Activated naive CD4-positive, alpha-beta T cell treated with anti-CD3 and anti-CD28 coated beads for 36 hours (primary cell): ENCODE results near the gene FAM168A. TPM values are rescaled to one million over a fixed set of nuclear protein-coding genes. Genes with fewer than 3 reads are reported as not detected.
"Not testable (repeated sequence)": the region's sequence is repeated elsewhere in the genome, so short reads cannot be mapped to it uniquely, and the experiment has no call there.

Source experiments
- CTCF ChIA-PET: fragments of 350-600 bp; sonication (Branson Sonifier 250); formaldehyde crosslinking; loops from one replicate; lab custom pipeline; 2021; ENCODE audit warnings: antibody characterized with exemption; lab: Charles Lee
- DNase-seq: peaks from one replicate; pipeline ENCODE4 v3.0.0-alpha.2; 2020
- H3K27ac Mint-ChIP-seq: one replicate; pipeline ENCODE4 v1.8.0; 2021; ENCODE audit warnings: mild to moderate bottlenecking, mixed read lengths
- H3K27me3 Mint-ChIP-seq: one replicate; pipeline ENCODE4 v1.8.0; 2021; ENCODE audit warnings: low read depth, mixed read lengths
- H3K36me3 Mint-ChIP-seq: one replicate; pipeline ENCODE4 v1.8.0; 2021; ENCODE audit warnings: low read depth, mixed read lengths
- H3K4me1 Mint-ChIP-seq: one replicate; pipeline ENCODE4 v1.8.0; 2021; ENCODE audit warnings: low read depth, mixed read lengths
- H3K4me3 Mint-ChIP-seq: one replicate; pipeline ENCODE4 v1.8.0; 2021; ENCODE audit warnings: mild to moderate bottlenecking, moderate library complexity, mixed read lengths
- H3K9me3 Mint-ChIP-seq: one replicate; pipeline ENCODE4 v1.8.0; 2021; ENCODE audit warnings: mixed read lengths
- intact Hi-C: fragments of 100-400 bp; cut with micrococcal nuclease; formaldehyde crosslinking; loops from one replicate; pipeline ENCODE4 v1.15.1; 2023
- total RNA-seq, 2 experiments: library from RNA; stranded (reverse); gene quantifications; one replicate each; pipeline ENCODE4 v1.2.3, GENCODE V29; 2021

FAM168A gene
- total RNA-seq, 2 experiments from 2014 or later, result 11.9 to 13.0 TPM

GRCh38 chr11:73461335-73461840 is 136.5 kb downstream of the FAM168A start:
- Mint-ChIP-seq H3K36me3 (no peaks in the 10 kb centered on the region), H3K27ac (no peak overlapping the region), H3K4me1 (no peaks in the 10 kb centered on the region), H3K9me3 (no peaks in the 10 kb centered on the region), H3K4me3 (no peak overlapping the region), H3K27me3 (no peaks in the 10 kb centered on the region)
- intact Hi-C loops, result no loop called here
- no peak for DNase-seq
- CTCF ChIA-PET, result no interaction called here

- Mint-ChIP-seq H3K4me3 (no peak overlapping the region), H3K36me3 (no peaks in the 10 kb centered on the region), H3K27me3 (no peaks in the 10 kb centered on the region), H3K27ac (no peak overlapping the region), H3K9me3 (no peaks in the 10 kb centered on the region), H3K4me1 (no peaks in the 10 kb centered on the region)
- CTCF ChIA-PET, result interaction anchor here (0.8 kb wide), 1 partner anchor 168 kb away, joined by 3 read pairs; no protein-coding TSS in a partner anchor
- no peak for DNase-seq
- intact Hi-C loops, result no loop called here
Measured at GRCh38 chr11:73458201-73458600, 139.7 kb downstream of the FAM168A start.

- Mint-ChIP-seq H3K9me3 (no peaks in the 10 kb centered on the region), H3K36me3 (no peaks in the 10 kb centered on the region), H3K27ac (no peak overlapping the region), H3K4me3 (no peak overlapping the region), H3K27me3 (no peaks in the 10 kb centered on the region), H3K4me1 (no peaks in the 10 kb centered on the region)
- no peak for DNase-seq
- intact Hi-C loops, result no loop called here
- CTCF ChIA-PET, result interaction anchor here (1.5 kb wide), 1 partner anchor 48 kb away, joined by 4 read pairs; no protein-coding TSS in a partner anchor
Measured at GRCh38 chr11:73454987-73455386, 142.9 kb downstream of the FAM168A start.

GRCh38 chr11:73453562-73453961 is 144.3 kb downstream of the FAM168A start:
- Mint-ChIP-seq H3K27me3 (no peaks in the 10 kb centered on the region), H3K36me3 (no peaks in the 10 kb centered on the region), H3K4me3 (no peak overlapping the region), H3K4me1 (no peaks in the 10 kb centered on the region), H3K9me3 (no peaks in the 10 kb centered on the region), H3K27ac (no peak overlapping the region)
- intact Hi-C loops, result no loop called here
- CTCF ChIA-PET, result interaction anchor here (0.6 to 1.5 kb wide), 3 partner anchors 15 to 147 kb away, joined by 3 to 4 read pairs (median 4); no protein-coding TSS in a partner anchor
- no peak for DNase-seq

GRCh38 chr11:73452726-73453125 is 145.2 kb downstream of the FAM168A start:
- H3K27ac Mint-ChIP-seq, result no peak overlapping the region
- H3K36me3 Mint-ChIP-seq, result no peaks in the 10 kb centered on the region
- H3K9me3 Mint-ChIP-seq, result no peaks in the 10 kb centered on the region
- CTCF ChIA-PET, result interaction anchor here (0.6 to 1.6 kb wide), 3 partner anchors 11 to 209 kb away, joined by 3 to 6 read pairs (median 5); no protein-coding TSS in a partner anchor
- no peaks in the 10 kb centered on the region for H3K27me3 Mint-ChIP-seq
- intact Hi-C loops, result no loop called here
- H3K4me3 Mint-ChIP-seq, result no peak overlapping the region
- H3K4me1 Mint-ChIP-seq, result no peaks in the 10 kb centered on the region
- DNase-seq, result no peak

GRCh38 chr11:73451896-73452295 is 146.0 kb downstream of the FAM168A start:
- H3K4me3 Mint-ChIP-seq, result no peak overlapping the region
- no peaks in the 10 kb centered on the region for H3K36me3 Mint-ChIP-seq
- CTCF ChIA-PET, result interaction anchor here (0.6 to 1.6 kb wide), 4 partner anchors 10 to 210 kb away, joined by 3 to 6 read pairs (median 4); no protein-coding TSS in a partner anchor
- no peaks in the 10 kb centered on the region for H3K27me3 Mint-ChIP-seq
- no peaks in the 10 kb centered on the region for H3K4me1 Mint-ChIP-seq
- no peak overlapping the region for H3K27ac Mint-ChIP-seq
- intact Hi-C loops, result no loop called here
- H3K9me3 Mint-ChIP-seq, result no peaks in the 10 kb centered on the region
- DNase-seq, result no peak

- no peaks in the 10 kb centered on the region for H3K9me3 Mint-ChIP-seq
- no peaks in the 10 kb centered on the region for H3K36me3 Mint-ChIP-seq
- H3K4me1 Mint-ChIP-seq, result peaks cover 3% of the 10 kb centered on the region
- DNase-seq, result no peak
- intact Hi-C loops, result no loop called here
- no peak overlapping the region for H3K4me3 Mint-ChIP-seq
- no peaks in the 10 kb centered on the region for H3K27me3 Mint-ChIP-seq
- CTCF ChIA-PET, result interaction anchor here (0.6 to 1.3 kb wide), 3 partner anchors 23 to 32 kb away, joined by 3 to 4 read pairs (median 4); no protein-coding TSS in a partner anchor
- no peak overlapping the region for H3K27ac Mint-ChIP-seq
Measured at GRCh38 chr11:73446766-73447165, 151.1 kb downstream of the FAM168A start.

GRCh38 chr11:73445980-73446379 is 151.9 kb downstream of the FAM168A start:
- H3K4me3 Mint-ChIP-seq, result no peak overlapping the region
- H3K27me3 Mint-ChIP-seq, result no peaks in the 10 kb centered on the region
- intact Hi-C loops, result no loop called here
- no peaks in the 10 kb centered on the region for H3K9me3 Mint-ChIP-seq
- H3K36me3 Mint-ChIP-seq, result no peaks in the 10 kb centered on the region
- DNase-seq, result no peak
- CTCF ChIA-PET, result interaction anchor here (0.6 to 1.3 kb wide), 4 partner anchors 23 to 153 kb away, joined by 3 to 4 read pairs (median 4); no protein-coding TSS in a partner anchor
- H3K27ac Mint-ChIP-seq, result no peak overlapping the region
- H3K4me1 Mint-ChIP-seq, result peaks cover 3% of the 10 kb centered on the region

- CTCF ChIA-PET, result interaction anchor here (0.7 kb wide), 3 partner anchors 15 to 103 kb away, joined by 3 to 4 read pairs (median 3); no protein-coding TSS in a partner anchor
- no peak for DNase-seq
- H3K9me3 Mint-ChIP-seq, result no peaks in the 10 kb centered on the region
- H3K4me3 Mint-ChIP-seq, result no peak overlapping the region
- no peaks in the 10 kb centered on the region for H3K27me3 Mint-ChIP-seq
- no peak overlapping the region for H3K27ac Mint-ChIP-seq
- H3K36me3 Mint-ChIP-seq, result no peaks in the 10 kb centered on the region
- peaks cover 2% of the 10 kb centered on the region for H3K4me1 Mint-ChIP-seq
- intact Hi-C loops, result no loop called here
Measured at GRCh38 chr11:73439002-73439843, 158.7 kb downstream of the FAM168A start.

GRCh38 chr11:73436859-73437258 is 161.1 kb downstream of the FAM168A start:
- DNase-seq, H3K4me3 Mint-ChIP-seq, H3K4me1 Mint-ChIP-seq, H3K36me3 Mint-ChIP-seq, H3K27ac Mint-ChIP-seq, H3K27me3 Mint-ChIP-seq, H3K9me3 Mint-ChIP-seq, intact Hi-C loops: not testable (repeated sequence)
- CTCF ChIA-PET, result interaction anchor here (0.9 kb wide), 1 partner anchor 29 kb away, joined by 3 read pairs; no protein-coding TSS in a partner anchor

GRCh38 chr11:73431396-73431795 is 166.5 kb downstream of the FAM168A start:
- Mint-ChIP-seq H3K9me3 (no peaks in the 10 kb centered on the region), H3K27ac (no peak overlapping the region), H3K36me3 (no peaks in the 10 kb centered on the region), H3K4me1 (peaks cover 9% of the 10 kb centered on the region), H3K4me3 (no peak overlapping the region), H3K27me3 (no peaks in the 10 kb centered on the region)
- CTCF ChIA-PET, result no interaction called here
- no peak for DNase-seq
- intact Hi-C loops, result no loop called here

- no peak overlapping the region for H3K4me3 Mint-ChIP-seq
- H3K9me3 Mint-ChIP-seq, result no peaks in the 10 kb centered on the region
- H3K36me3 Mint-ChIP-seq, result no peaks in the 10 kb centered on the region
- CTCF ChIA-PET, result no interaction called here
- no peaks in the 10 kb centered on the region for H3K27me3 Mint-ChIP-seq
- no peak for DNase-seq
- H3K4me1 Mint-ChIP-seq, result peaks cover 9% of the 10 kb centered on the region
- H3K27ac Mint-ChIP-seq, result no peak overlapping the region
- intact Hi-C loops, result no loop called here
Measured at GRCh38 chr11:73430326-73430725, 167.6 kb downstream of the FAM168A start.
